Uterus (tissue), 2 donors: ENCODE data around the gene SLC2A6.

Source experiments
- CTCF ChIP-seq, 4 experiments: fragments of 200-600 bp in 2 of 4; fragments of 450-650 bp in 2 of 4; sonication (generic) in 2 of 4; IDR thresholded peaks; one replicate each; pipeline ENCODE4 v1.5.1; 2016 to 2019; ENCODE audit warnings: antibody characterized with exemption in 4 of 4, mild to moderate bottlenecking in 2 of 4, moderate library complexity in 1 of 4
- POLR2A ChIP-seq, 2 donors: fragments of 450-650 bp; IDR thresholded peaks; one replicate each; pipeline ENCODE4 v1.6.1; 2016; ENCODE audit warnings: antibody characterized with exemption in 2 of 2, mild to moderate bottlenecking in 1 of 2, moderate library complexity in 1 of 2

GRCh38 chr9:133449760-133450159 is 29.1 kb downstream of the SLC2A6 start:
- TF ChIP-seq CTCF (IDR thresholded peaks at IDR 0.05): no peak
- no peak for TF ChIP-seq POLR2A (IDR thresholded peaks at IDR 0.05)
